Measurements from ENCODE around the gene MROH8.
"Not testable (repeated sequence)": the region's sequence is repeated elsewhere in the genome, so short reads cannot be mapped to it uniquely, and the experiment has no call there.

MROH8 gene

GRCh38 chr20:37154684-37155298 lies 24.6 kb downstream of the MROH8 start:
- no peak for DNase-seq (ENCODE audit: low read depth in 2 of 2)

GRCh38 chr20:37152284-37152683 lies 27.1 kb downstream of the MROH8 start:
- no peak for DNase-seq (ENCODE audit: low read depth in 2 of 2)

- DNase-seq (ENCODE audit: low read depth in 2 of 2): no peak
Observed at GRCh38 chr20:37151529-37151928, 27.8 kb downstream of the MROH8 start.

GRCh38 chr20:37150864-37151263 lies 28.5 kb downstream of the MROH8 start:
- DNase-seq (ENCODE audit: low read depth in 2 of 2): not testable (repeated sequence)

- DNase-seq (ENCODE audit: low read depth in 2 of 2): no peak
Observed at GRCh38 chr20:37147250-37147649, 32.1 kb downstream of the MROH8 start.

- no peak for DNase-seq (ENCODE audit: low read depth in 2 of 2)
Observed at GRCh38 chr20:37144856-37145404, 34.4 kb downstream of the MROH8 start.

GRCh38 chr20:37142708-37143107 lies 36.6 kb downstream of the MROH8 start:
- DNase-seq (ENCODE audit: low read depth in 2 of 2): no peak

- DNase-seq (ENCODE audit: low read depth in 2 of 2): no peak
Observed at GRCh38 chr20:37137547-37137946, 41.8 kb downstream of the MROH8 start.

GRCh38 chr20:37133952-37134351 lies 45.4 kb downstream of the MROH8 start:
- no peak for DNase-seq (ENCODE audit: low read depth in 2 of 2)

GRCh38 chr20:37131486-37131885 lies 47.9 kb downstream of the MROH8 start:
- no peak for DNase-seq (ENCODE audit: low read depth in 2 of 2)

GRCh38 chr20:37128803-37129202 lies 50.5 kb downstream of the MROH8 start:
- DNase-seq (ENCODE audit: low read depth in 2 of 2): no peak

GRCh38 chr20:37126290-37126689 lies 53.1 kb downstream of the MROH8 start:
- DNase-seq (ENCODE audit: low read depth in 2 of 2): not testable (repeated sequence)

- DNase-seq (ENCODE audit: low read depth in 2 of 2): no peak
Observed at GRCh38 chr20:37123441-37123840, 55.9 kb downstream of the MROH8 start.

GRCh38 chr20:37120497-37120896 lies 58.9 kb downstream of the MROH8 start:
- no peak for DNase-seq (ENCODE audit: low read depth in 2 of 2)

GRCh38 chr20:37119356-37120036 lies 59.9 kb downstream of the MROH8 start:
- no peak for DNase-seq (ENCODE audit: low read depth in 2 of 2)

- DNase-seq (ENCODE audit: low read depth in 2 of 2): no peak
Observed at GRCh38 chr20:37114012-37114411, 65.3 kb downstream of the MROH8 start.

- DNase-seq (ENCODE audit: low read depth in 2 of 2): no peak
Observed at GRCh38 chr20:37111926-37112455, 67.4 kb downstream of the MROH8 start.

- DNase-seq (ENCODE audit: low read depth in 2 of 2): no peak
Observed at GRCh38 chr20:37108676-37109075, 70.7 kb downstream of the MROH8 start.

- no peak for DNase-seq (ENCODE audit: low read depth in 2 of 2)
Observed at GRCh38 chr20:37102571-37102970, 76.8 kb downstream of the MROH8 start.

GRCh38 chr20:37096415-37097041 lies 82.8 kb downstream of the MROH8 start:
- DNase-seq (ENCODE audit: low read depth in 2 of 2): no peak

- peak; percentile 55 to 66 for DNase-seq (ENCODE audit: low read depth in 2 of 2)
Observed at GRCh38 chr20:37095599-37096414, 83.5 kb downstream of the MROH8 start, which contains the start of gene RBL1. TSS of gene RBL1 (minus strand) at chr20:37095997. CDS start at chr20:37095928, 69 bp downstream.

All from stimulated activated CD4-positive, alpha-beta T cell treated with anti-CD3 and anti-CD28 coated beads, Interleukin-1b, Interleukin-23, amount 100 ng/mL, for 1 hour (primary cell).